Bronchial epithelial cell (primary cell): ENCODE measurements around the gene STK39. TPM values are rescaled to one million over a fixed set of nuclear protein-coding genes. Genes with fewer than 3 reads are reported as not detected.
A peak's percentile ranks its signal among the peaks of the same experiment; 100 is the strongest.

Source experiments
- DNase-seq: peaks from one replicate; pipeline ENCODE4 v3.0.0-alpha.2; 2010; ENCODE audit warnings: low read depth
- FAIRE-seq: peaks from 2 replicates; lab custom pipeline; 2011; peaks lifted over from hg19 to GRCh38; lab: Jason Lieb, UNC
- H3K27me3 ChIP-seq: 2 replicates; pipeline ENCODE4 v1.5.1; 2011; ENCODE audit warnings: low read length; ENCODE audit not compliant: control insufficient read depth, insufficient read depth
- H3K36me3 ChIP-seq: 2 replicates; pipeline ENCODE4 v1.5.1; 2011; ENCODE audit warnings: low read length; ENCODE audit not compliant: control insufficient read depth, insufficient read depth
- H3K4me3 ChIP-seq: 2 replicates; pipeline ENCODE4 v1.5.1; 2011; ENCODE audit warnings: mild to moderate bottlenecking, low read depth, low read length, control low read depth
- total RNA-seq: library from RNA; depleted of rRNA; stranded (reverse); fragments of >200 nt; gene quantifications from 2 replicates; pipeline ENCODE4 v1.2.1, GENCODE V29; 2014
- TF ChIP-seq, protein P1 (sequence below): IDR thresholded peaks from 2 replicates; pipeline ENCODE4 v1.5.1; 2011; ENCODE audit warnings: mild to moderate bottlenecking, moderate library complexity, low read length, control low read depth, inconsistent platforms; ENCODE audit not compliant: insufficient read depth, severe bottlenecking

The STK39 gene
- total RNA-seq, 1 donor from 2014 or later = 20.3 TPM

DNA sequence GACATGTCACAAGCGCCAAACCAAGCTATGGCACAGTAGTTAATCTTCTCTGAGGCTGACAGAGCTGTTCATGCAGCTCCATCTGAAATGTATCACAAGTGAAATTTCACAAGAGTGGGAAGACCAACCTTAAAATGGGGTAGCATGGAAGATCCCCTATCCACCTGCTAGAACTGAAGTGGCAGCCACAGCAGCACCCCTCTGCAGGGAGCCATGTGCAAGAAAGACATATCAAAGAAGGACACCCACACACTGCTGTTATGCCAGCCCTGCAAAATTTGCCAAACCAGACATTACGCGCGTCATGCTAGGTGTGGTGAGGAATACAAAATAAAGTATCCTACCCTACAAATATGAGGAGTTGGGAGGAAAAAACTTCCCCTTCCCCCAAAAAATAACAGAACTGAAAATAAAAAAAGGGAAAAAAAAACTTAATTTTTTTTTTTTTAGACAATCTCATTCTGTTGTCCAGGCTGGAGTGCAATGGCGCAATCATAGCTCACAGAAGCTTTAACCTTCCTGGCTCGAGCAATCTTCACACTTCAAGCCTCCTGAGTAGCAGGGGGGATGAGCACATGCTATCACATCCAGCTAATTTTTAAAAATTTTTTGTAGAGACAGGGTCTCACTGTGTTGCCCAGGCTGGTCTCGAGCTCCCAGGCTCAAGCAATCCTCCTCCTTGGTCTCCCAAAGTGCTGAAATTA lies 76.2 kb downstream of the STK39 start:
- Histone ChIP-seq H3K27me3 (no peaks in the 10 kb centered on the region), H3K4me3 (no peak overlapping the region), H3K36me3 (peaks cover 2% of the 10 kb centered on the region)
- FAIRE-seq (no peak), DNase-seq (no peak)
- TF ChIP-seq, protein P1, sequence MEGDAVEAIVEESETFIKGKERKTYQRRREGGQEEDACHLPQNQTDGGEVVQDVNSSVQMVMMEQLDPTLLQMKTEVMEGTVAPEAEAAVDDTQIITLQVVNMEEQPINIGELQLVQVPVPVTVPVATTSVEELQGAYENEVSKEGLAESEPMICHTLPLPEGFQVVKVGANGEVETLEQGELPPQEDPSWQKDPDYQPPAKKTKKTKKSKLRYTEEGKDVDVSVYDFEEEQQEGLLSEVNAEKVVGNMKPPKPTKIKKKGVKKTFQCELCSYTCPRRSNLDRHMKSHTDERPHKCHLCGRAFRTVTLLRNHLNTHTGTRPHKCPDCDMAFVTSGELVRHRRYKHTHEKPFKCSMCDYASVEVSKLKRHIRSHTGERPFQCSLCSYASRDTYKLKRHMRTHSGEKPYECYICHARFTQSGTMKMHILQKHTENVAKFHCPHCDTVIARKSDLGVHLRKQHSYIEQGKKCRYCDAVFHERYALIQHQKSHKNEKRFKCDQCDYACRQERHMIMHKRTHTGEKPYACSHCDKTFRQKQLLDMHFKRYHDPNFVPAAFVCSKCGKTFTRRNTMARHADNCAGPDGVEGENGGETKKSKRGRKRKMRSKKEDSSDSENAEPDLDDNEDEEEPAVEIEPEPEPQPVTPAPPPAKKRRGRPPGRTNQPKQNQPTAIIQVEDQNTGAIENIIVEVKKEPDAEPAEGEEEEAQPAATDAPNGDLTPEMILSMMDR = no peak

DNA sequence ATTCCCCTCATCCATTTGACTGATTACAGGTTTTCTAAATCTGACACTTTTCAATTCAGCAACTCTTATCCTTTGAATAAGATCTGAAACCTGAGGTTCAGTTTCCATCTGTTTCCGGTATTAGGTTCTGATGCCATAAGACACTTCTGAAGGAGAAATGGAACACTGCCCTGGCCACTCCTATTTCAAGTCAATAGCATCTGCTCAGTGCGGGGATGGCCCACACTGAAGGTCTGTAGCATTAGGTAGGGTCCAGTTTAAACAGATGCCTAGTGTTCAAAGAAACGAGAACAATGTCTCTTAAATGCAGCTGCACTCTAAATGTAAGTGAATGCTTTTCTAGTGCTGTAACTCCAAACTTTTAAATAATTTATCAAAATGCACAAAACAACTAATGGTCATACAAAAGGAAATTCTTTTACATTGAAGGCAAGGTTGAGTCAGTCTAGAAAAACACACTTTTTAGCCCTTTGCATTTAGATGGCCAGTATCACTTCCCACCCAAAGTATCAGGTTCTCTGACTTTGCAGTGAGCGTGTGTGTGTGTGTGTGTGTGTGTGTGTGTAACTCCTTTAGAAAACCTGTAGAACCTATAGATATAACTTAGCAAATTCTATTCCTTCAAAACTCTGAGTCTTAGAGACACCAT lies 78.2 kb downstream of the STK39 start:
- peaks cover 2% of the 10 kb centered on the region for H3K36me3 ChIP-seq
- FAIRE-seq (no peak), DNase-seq (no peak)
- no peaks in the 10 kb centered on the region for H3K27me3 ChIP-seq
- H3K4me3 ChIP-seq = no peak overlapping the region
- TF ChIP-seq, protein P1 = no peak

DNA sequence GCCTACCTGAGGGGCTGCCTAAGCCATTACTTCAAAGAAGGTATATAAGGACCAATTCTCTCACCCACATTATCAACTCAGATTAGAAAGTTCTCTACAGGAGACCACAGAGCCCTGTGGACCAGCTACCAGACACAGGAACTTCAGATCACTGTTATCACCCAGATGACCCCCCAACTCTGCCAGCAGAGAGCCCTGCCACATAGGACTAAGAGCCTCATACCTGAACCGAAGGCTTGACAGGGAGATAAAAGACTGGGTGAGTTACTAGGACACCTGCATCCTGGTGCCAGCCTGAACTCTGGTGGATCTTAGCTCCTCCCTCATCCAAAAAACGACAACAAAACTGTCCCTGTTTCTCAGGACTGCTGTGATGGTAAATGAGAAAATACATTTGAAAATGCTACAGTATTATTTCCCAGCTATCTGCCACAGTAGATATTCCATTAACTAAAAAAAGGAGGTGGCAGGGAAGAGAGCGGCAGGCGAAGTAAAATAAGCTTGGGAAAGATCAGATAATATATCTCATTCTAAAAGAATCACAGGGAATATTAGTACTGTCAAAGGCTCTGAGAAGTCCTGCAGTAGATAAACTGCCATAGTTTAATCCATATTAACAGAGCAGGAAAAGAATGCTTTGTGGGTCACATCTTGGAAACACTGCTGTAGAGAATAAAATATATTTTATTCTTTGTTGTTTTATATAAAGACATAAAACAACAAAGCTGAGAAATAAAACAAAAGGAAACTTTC lies 79.7 kb downstream of the STK39 start:
- DNase-seq (no peak), FAIRE-seq (no peak)
- no peak overlapping the region for H3K4me3 ChIP-seq
- TF ChIP-seq, protein P1 = no peak
- peaks cover 2% of the 10 kb centered on the region for H3K36me3 ChIP-seq
- H3K27me3 ChIP-seq = no peaks in the 10 kb centered on the region

DNA sequence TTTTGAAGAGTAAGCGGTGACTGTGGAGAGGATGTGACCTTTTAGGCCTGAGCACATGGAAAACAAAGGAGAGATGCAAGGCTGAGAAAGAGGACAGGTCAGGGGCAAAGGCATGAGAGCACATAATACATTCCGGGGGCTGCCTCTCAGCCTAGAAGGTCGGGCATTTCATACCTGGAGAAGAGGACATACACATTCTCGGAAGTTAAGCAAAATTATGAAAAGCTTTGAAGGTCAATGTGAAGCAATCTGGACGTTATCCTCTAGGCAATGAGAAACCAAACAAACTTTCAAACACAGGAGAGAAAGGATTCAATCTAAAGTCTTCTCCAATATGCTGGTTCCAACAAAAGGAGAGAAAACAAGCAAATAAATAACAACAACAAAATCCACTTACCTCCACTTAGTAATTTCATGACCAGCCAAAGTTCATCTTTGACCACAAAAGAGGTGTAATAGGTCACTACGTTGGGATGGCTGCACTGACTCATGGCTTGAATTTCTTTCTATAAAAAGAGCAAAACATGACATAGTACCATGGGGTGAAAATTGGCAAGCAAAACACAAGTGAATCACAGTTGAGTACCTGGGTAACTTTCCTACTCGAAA lies 80.4 kb downstream of the STK39 start:
- Histone ChIP-seq H3K27me3 (no peaks in the 10 kb centered on the region), H3K36me3 (peaks cover 2% of the 10 kb centered on the region), H3K4me3 (no peak overlapping the region)
- peak; percentile 32 for FAIRE-seq
- TF ChIP-seq, protein P1 = no peak
- DNase-seq = peak; percentile 89

DNA sequence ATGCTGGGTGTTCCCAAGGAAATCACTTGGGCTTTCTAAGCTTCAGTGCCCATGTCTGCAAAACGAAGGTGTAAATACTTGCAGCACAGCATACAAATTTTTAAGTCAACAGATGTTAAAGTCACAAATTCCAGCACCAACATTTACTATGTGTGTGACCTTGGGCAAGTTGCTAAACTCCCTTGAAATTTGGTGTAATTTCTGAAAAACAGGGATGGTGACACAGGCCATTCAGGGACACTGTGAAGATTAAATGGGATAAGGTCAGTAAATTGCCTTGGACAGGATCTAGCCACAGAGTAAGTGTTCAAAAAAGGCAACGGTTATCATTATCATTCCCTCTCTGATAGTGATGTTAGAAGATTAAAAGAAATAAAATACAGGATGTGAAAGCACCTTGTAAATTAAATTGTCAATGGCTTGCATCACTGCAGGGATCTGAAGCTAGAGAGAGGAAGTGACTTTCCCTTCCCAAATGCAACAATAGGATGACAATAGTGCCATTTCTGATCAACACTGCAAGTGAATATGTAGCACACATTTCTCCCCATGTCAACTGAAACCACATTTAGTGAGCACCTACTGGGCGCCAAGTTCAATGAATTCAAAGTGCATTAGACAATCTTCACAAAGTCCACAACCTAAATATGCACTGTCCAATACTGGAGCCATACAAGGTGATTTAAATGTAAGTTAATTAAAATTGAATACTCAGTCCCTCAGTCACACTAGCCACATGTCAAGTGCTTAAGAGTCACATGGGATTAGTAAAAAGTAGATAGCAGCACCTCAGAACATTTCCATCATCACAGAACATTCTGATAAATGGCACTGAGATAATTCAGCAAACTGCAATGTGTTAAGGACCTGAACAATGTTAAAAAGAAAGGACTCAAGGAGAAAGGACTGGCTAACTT lies 81.2 kb downstream of the STK39 start:
- peak; percentile 72 for FAIRE-seq
- no peak for DNase-seq
- Histone ChIP-seq H3K4me3 (no peak overlapping the region), H3K36me3 (peaks cover 2% of the 10 kb centered on the region), H3K27me3 (no peaks in the 10 kb centered on the region)
- TF ChIP-seq, protein P1 = no peak
